GM12878 (cell line): ENCODE results near the gene MRPL21. TPM values are rescaled to one million over a fixed set of nuclear protein-coding genes. Genes with fewer than 3 reads are reported as not detected.

Experiments used
- ATAC-seq: fragments of 200-7000 bp; cut with Tn5 transposase; 3 replicates; pipeline ENCODE4 v1.9.1; 2020; ENCODE audit warnings: mild to moderate bottlenecking, moderate library complexity
- BruUV-seq: library from RNA; stranded (reverse); fragments of 400-500 nt; replicated peaks from 2 replicates; lab custom pipeline; 2021; lab: Mats Ljungman, UMichigan
- CTCF ChIA-PET: fragments of 300-600 bp; sonication (Branson Sonifier 250); formaldehyde crosslinking; extraction: SDS; loops from one replicate; lab custom pipeline; 2021; ENCODE audit warnings: inconsistent platforms; lab: Yijun Ruan, JAX
- POLR2A ChIA-PET: fragments of 350-600 bp; formaldehyde crosslinking; extraction: SDS; loops from one replicate; lab custom pipeline; 2021; ENCODE audit warnings: inconsistent platforms; lab: Charles Lee
- RAD21 ChIA-PET: fragments of 300-600 bp; sonication (Branson Sonifier 250); formaldehyde crosslinking; loops from one replicate; lab custom pipeline; 2023; ENCODE audit warnings: antibody characterized with exemption; ENCODE audit not compliant: unreplicated experiment; lab: Charles Lee
- SMC1A ChIA-PET: fragments of 300-600 bp; sonication (Branson Sonifier 250); formaldehyde crosslinking; loops from one replicate; lab custom pipeline; 2023; ENCODE audit not compliant: unreplicated experiment, uncharacterized antibody; lab: Charles Lee
- DNase-seq: peaks from one replicate; pipeline ENCODE4 v3.0.0-alpha.2; 2011; ENCODE audit warnings: low read depth, low spot score
- FAIRE-seq: peaks from 3 replicates; lab custom pipeline; 2011; peaks lifted over from hg19 to GRCh38; lab: Jason Lieb, UNC
- H2AFZ ChIP-seq: 2 replicates; pipeline ENCODE4 v1.6.0; 2011; ENCODE audit warnings: low read depth, low read length, control low read depth; ENCODE audit not compliant: control insufficient read depth
- H3K27ac ChIP-seq: 2 replicates; pipeline ENCODE4 v1.5.1; 2011; ENCODE audit warnings: control low read depth; ENCODE audit not compliant: control insufficient read depth, insufficient read depth
- H3K27me3 ChIP-seq, 2 experiments: replicated peaks in 1 of 2; 2 replicates each; pipeline versions ENCODE4 v1.6.0 to v1.6.1; 2011; ENCODE audit warnings: low read length in 1 of 2; ENCODE audit not compliant: control insufficient read depth in 2 of 2, insufficient read depth in 2 of 2
- H3K36me3 ChIP-seq, 2 experiments: 2 replicates each; pipeline ENCODE4 v1.5.1; 2011; ENCODE audit warnings: low read length in 1 of 2; ENCODE audit not compliant: control insufficient read depth in 2 of 2, insufficient read depth in 2 of 2
- H3K4me1 ChIP-seq: 2 replicates; pipeline ENCODE4 v1.6.1; 2011; ENCODE audit warnings: mild to moderate bottlenecking, low read length, moderate library complexity, mixed read lengths; ENCODE audit not compliant: control insufficient read depth, insufficient read depth
- H3K4me2 ChIP-seq: 2 replicates; pipeline ENCODE4 v1.6.0; 2011; ENCODE audit warnings: control low read depth; ENCODE audit not compliant: control insufficient read depth, insufficient read depth
- H3K4me3 ChIP-seq: fragments of 200-600 bp; sonication (generic); 2 replicates; pipeline ENCODE4 v1.5.1; 2016
- H3K79me2 ChIP-seq: 2 replicates; pipeline ENCODE4 v1.6.0; 2011; ENCODE audit warnings: low read length; ENCODE audit not compliant: control insufficient read depth, insufficient read depth
- H3K9ac ChIP-seq: 2 replicates; pipeline ENCODE4 v1.8.0; 2011; ENCODE audit warnings: low read length, control low read depth, mixed read lengths; ENCODE audit not compliant: control insufficient read depth, insufficient read depth
- H3K9me3 ChIP-seq: replicated peaks from 3 replicates; pipeline ENCODE4 v1.5.1; 2011; ENCODE audit warnings: mild to moderate bottlenecking, low read length; ENCODE audit not compliant: control insufficient read depth, insufficient read depth
- H4K20me1 ChIP-seq: 2 replicates; pipeline ENCODE4 v1.6.0; 2011; ENCODE audit not compliant: control insufficient read depth, insufficient read depth
- BCL3 ChIP-seq: IDR thresholded peaks from 2 replicates; pipeline ENCODE4 v1.6.1; 2011; ENCODE audit warnings: borderline replicate concordance, low read depth, mild to moderate bottlenecking, moderate library complexity, low read length; ENCODE audit not compliant: insufficient read depth, poor library complexity, severe bottlenecking
- BCLAF1 ChIP-seq: fragments of 450-650 bp; IDR thresholded peaks from 2 replicates; pipeline ENCODE4 v1.6.1; 2017; ENCODE audit warnings: antibody characterized with exemption, mild to moderate bottlenecking, moderate library complexity
- HCFC1 ChIP-seq: fragments of 150-350 bp; IDR thresholded peaks from 2 replicates; pipeline ENCODE4 v1.6.1; 2014; ENCODE audit warnings: low read length
- HSF1 ChIP-seq: fragments of 150-350 bp; IDR thresholded peaks from 2 replicates; pipeline ENCODE4 v1.6.1; 2014; ENCODE audit warnings: mild to moderate bottlenecking, low read depth, low read length
- KDM1A ChIP-seq: fragments of 200-600 bp; sonication (generic); IDR thresholded peaks from 2 replicates; pipeline ENCODE4 v1.6.1; 2016; ENCODE audit warnings: borderline replicate concordance
- NFIC ChIP-seq: IDR thresholded peaks from 2 replicates; pipeline ENCODE4 v1.6.1; 2012; ENCODE audit warnings: low read depth, mild to moderate bottlenecking, inconsistent platforms, low read length, moderate library complexity
- NFYA ChIP-seq: IDR thresholded peaks from 2 replicates; pipeline ENCODE4 v1.6.1; 2011; ENCODE audit warnings: low read depth, mild to moderate bottlenecking, low read length, improper control_type of control experiment, borderline replicate concordance
- NR2C2 ChIP-seq: IDR thresholded peaks from 2 replicates; pipeline ENCODE4 v1.6.1; 2011; ENCODE audit warnings: borderline replicate concordance, low read depth; ENCODE audit not compliant: control insufficient read depth, insufficient read length
- PAX5 ChIP-seq: IDR thresholded peaks from 2 replicates; pipeline ENCODE4 v1.6.1; 2011; ENCODE audit warnings: low read depth, low read length, borderline replicate concordance
- POLR2A ChIP-seq: IDR thresholded peaks from 2 replicates; pipeline ENCODE4 v1.6.1; 2011; ENCODE audit warnings: low read depth, mild to moderate bottlenecking, low read length
- ZNF384 ChIP-seq: IDR thresholded peaks from 2 replicates; pipeline ENCODE4 v1.6.1; 2012; ENCODE audit warnings: low read depth, mild to moderate bottlenecking, low read length, improper control_type of control experiment, borderline replicate concordance
- WGBS: methylation state at CpG from one replicate; pipeline ENCODE4 v1.1.6; 2016; ENCODE audit warnings: low lambda C conversion rate; ENCODE audit not compliant: insufficient replicate concordance, insufficient coverage; ENCODE audit errors: missing lambda C conversion rate; 5-methylcytosine and 5-hydroxymethylcytosine counted together
- in situ Hi-C: fragments of 300-500 bp; cut with MboI; formaldehyde crosslinking; loops from 9 replicates; pipeline ENCODE4 v1.14.3; 2018; ENCODE audit warnings: mixed read lengths
- intact Hi-C: fragments of 100-400 bp; cut with micrococcal nuclease; formaldehyde crosslinking; loops from one replicate; pipeline ENCODE4 v1.14.2; 2022; ENCODE audit not compliant: unreplicated experiment
- polyA plus RNA-seq, 11 experiments: library from polyadenylated mRNA; depleted of rRNA in 4 of 11; unstranded in 6 of 11; stranded (reverse) in 5 of 11; fragments of >200 nt; fragmentation: Nextera tagmentation in 4 of 11; fragmentation: Illumina TruSeq in 1 of 11; extraction: Ambion mirVana in 4 of 11; extraction: Trizol in 1 of 11; gene quantifications; 1 replicate in 1 of 11; 2 replicates in 10 of 11; pipeline versions ENCODE4 v1.2.1 to v1.2.3, GENCODE V29; 2011 to 2016; ENCODE audit warnings: inconsistent platforms in 2 of 11, missing spikeins in 2 of 11, low read depth in 1 of 11
- total RNA-seq, 4 experiments: library from RNA; depleted of rRNA in 3 of 4; stranded (reverse); fragments of >200 nt in 3 of 4; fragmentation: Illumina TruSeq in 1 of 4; extraction: Trizol in 1 of 4; gene quantifications; 2 replicates each; pipeline versions ENCODE4 v1.2.1 to v1.2.3, GENCODE V29; 2013 to 2021

The MRPL21 gene
- total and polyA plus RNA-seq, 10 of the 15 experiments (the other 5 are each of a cell fraction or from before 2014, with no cell fraction given), result 86.6 to 283 (median 130) TPM

GRCh38 chr11:68893282-68893681, 10.3 kb downstream of the MRPL21 start:
- H3K27ac ChIP-seq, result no peak overlapping the region
- no peak overlapping the region for H3K9ac ChIP-seq
- FAIRE-seq (no peak), ATAC-seq (no peak), DNase-seq (no peak)
- 65% methylated on average over 5 of the region's 5 CpGs for WGBS
- SMC1A ChIA-PET, result no interaction called here
- no peak overlapping the region for H2AFZ ChIP-seq
- H3K4me3 ChIP-seq, result no peak overlapping the region
- H3K4me2 ChIP-seq, result no peak overlapping the region
- no peaks in the 10 kb centered on the region for H3K4me1 ChIP-seq
- intact Hi-C loops (no loop called here), in situ Hi-C loops (no loop called here)
- H3K9me3 ChIP-seq, result no peaks in the 10 kb centered on the region
- RAD21 ChIA-PET, result no interaction called here
- no peaks in the 10 kb centered on the region for H3K79me2 ChIP-seq
- BruUV-seq, result no TSS peak
- POLR2A ChIA-PET, result no interaction called here
- TF ChIP-seq NFYA (no peak), BCL3 (peak; percentile 67)
- CTCF ChIA-PET, result no interaction called here
- no peaks in the 10 kb centered on the region for H3K27me3 ChIP-seq
- no peaks in the 10 kb centered on the region for H4K20me1 ChIP-seq
- peaks cover 18 to 43% of the 10 kb centered on the region in 2 experiments; a peak in 3 of 4 replicates for H3K36me3 ChIP-seq

GRCh38 chr11:68892576-68892975, 11.1 kb downstream of the MRPL21 start:
- WGBS, result 98% methylated on average over 7 of the region's 20 CpGs
- DNase-seq, result no peak
- no peak overlapping the region for H3K4me2 ChIP-seq
- ChIA-PET CTCF (no interaction called here), RAD21 (no interaction called here), POLR2A (no interaction called here), SMC1A (no interaction called here)
- H4K20me1 ChIP-seq, result no peaks in the 10 kb centered on the region
- no peak overlapping the region for H2AFZ ChIP-seq
- H3K79me2 ChIP-seq, result no peaks in the 10 kb centered on the region
- no peak for FAIRE-seq
- peaks cover 17 to 39% of the 10 kb centered on the region in 2 experiments; a peak in 3 of 4 replicates for H3K36me3 ChIP-seq
- in situ Hi-C loops, result no loop called here
- ATAC-seq, result no peak
- H3K27ac ChIP-seq, result no peak overlapping the region
- no peak overlapping the region for H3K9ac ChIP-seq
- H3K4me1 ChIP-seq, result no peaks in the 10 kb centered on the region
- no peak overlapping the region for H3K4me3 ChIP-seq
- H3K9me3 ChIP-seq, result no peaks in the 10 kb centered on the region
- no TSS peak for BruUV-seq
- intact Hi-C loops, result no loop called here
- H3K27me3 ChIP-seq, result no peaks in the 10 kb centered on the region
- TF ChIP-seq KDM1A (no peak), POLR2A (no peak), NR2C2 (no peak), HCFC1 (no peak), HSF1 (no peak), PAX5 (no peak), ZNF384 (no peak), BCLAF1 (no peak), NFIC (no peak)
